Transverse colon (tissue), 3 donors: Measurements from ENCODE around the gene ANKFN1.

Experiments
- CTCF ChIP-seq, 5 experiments: fragments of 200-600 bp in 3 of 5; fragments of 450-650 bp in 2 of 5; sonication (generic) in 3 of 5; IDR thresholded peaks; 1 replicate in 2 of 5; 2 replicates in 3 of 5; pipeline ENCODE4 v1.5.1; 2016 to 2017; ENCODE audit warnings: antibody characterized with exemption in 5 of 5, inconsistent platforms in 3 of 5, mild to moderate bottlenecking in 2 of 5, moderate library complexity in 1 of 5
- POLR2A ChIP-seq: fragments of 450-650 bp; IDR thresholded peaks from one replicate; pipeline ENCODE4 v1.6.1; 2016; ENCODE audit warnings: antibody characterized with exemption, mild to moderate bottlenecking, moderate library complexity

GRCh38 chr17:56320443-56320842 lies 167.2 kb downstream of the ANKFN1 start:
- no peak for TF ChIP-seq POLR2A
- TF ChIP-seq CTCF (IDR thresholded peaks at IDR 0.05) = no peak
